ENCODE measurements around the gene R3HCC1L. TPM values are rescaled to one million over a fixed set of nuclear protein-coding genes. Genes with fewer than 3 reads are reported as not detected.
A peak's percentile ranks its signal among the peaks of the same experiment; 100 is the strongest.

Gene R3HCC1L
- total and polyA plus RNA-seq, 4 experiments from 2014 or later: 7.0 to 30.4 (median 20.5) TPM

DNA sequence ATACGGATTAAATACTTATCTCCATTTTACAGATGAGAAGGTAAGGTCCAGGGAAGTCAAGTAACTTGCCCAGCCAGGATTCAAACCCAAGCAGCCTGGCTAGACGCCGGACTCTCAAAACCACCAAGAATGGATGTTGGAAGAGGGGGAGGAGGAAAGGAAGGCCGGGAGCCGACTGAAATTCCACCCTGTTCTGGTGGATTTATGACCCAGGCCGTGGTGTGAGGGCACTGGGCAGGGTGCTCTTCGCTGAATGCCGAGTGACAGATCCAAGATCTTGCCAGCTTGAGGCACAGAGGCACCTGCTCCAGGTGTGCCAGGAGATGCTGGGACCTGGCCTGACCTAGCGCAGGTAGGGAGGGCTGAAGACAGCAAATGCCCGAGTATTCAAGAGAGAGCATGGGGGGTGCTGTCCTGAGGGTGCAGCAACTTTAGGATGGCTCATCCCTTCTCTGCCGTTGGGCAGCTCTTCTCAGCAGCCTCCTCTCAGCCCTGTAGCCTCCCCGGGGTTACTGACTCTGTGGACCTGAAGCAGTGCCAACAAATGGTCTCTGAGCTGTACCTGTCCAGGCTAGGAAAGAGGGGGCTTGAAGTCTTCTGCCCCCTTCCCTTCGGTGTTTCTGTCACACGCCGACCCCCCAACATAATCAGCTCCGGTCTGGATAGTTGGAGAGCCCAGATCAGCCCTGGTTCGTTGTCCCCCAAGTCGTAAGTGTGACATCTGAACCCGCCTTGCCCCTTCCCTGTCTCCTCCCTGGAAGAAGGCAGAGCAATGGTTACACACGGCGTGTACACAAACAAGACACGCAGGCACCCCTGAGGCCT is 132.8 kb downstream of the R3HCC1L start:
- intact Hi-C loops (cut with micrococcal nuclease): no loop called here
- Histone ChIP-seq H3K27ac (ENCODE audit: low read depth, low read length) (no peak overlapping the region), H3K36me3 (ENCODE audit: insufficient read depth, low read length) (no peaks in the 10 kb centered on the region), H3K9me3 (ENCODE audit: control insufficient read depth in 1 of 2, low read length in 2 of 2) (no peaks in the 10 kb centered on the region), H3K4me1 (ENCODE audit: insufficient read depth, low read length) (no peaks in the 10 kb centered on the region), H3K4me3 (ENCODE audit: low read length in 2 of 2) (no peak overlapping the region), H3K27me3 (ENCODE audit: insufficient read depth, low read length) (peaks cover 12% of the 10 kb centered on the region)
- peaks cover 0 to 8% (median 3%) of the 10 kb centered on the region in 4 donors for H3K4me1 Mint-ChIP-seq
- ChIA-PET POLR2A (ENCODE audit: partially characterized antibody) (interaction anchor here (0.8 kb wide), 1 partner anchor 8 kb away, joined by 3 read pairs; no protein-coding TSS in a partner anchor), CTCF (ENCODE audit: partially characterized antibody) (no interaction called here)
- peaks cover 0 to 3% of the 10 kb centered on the region in 2 donors for H3K36me3 Mint-ChIP-seq
- DNase-seq: no peak
- peak overlapping the region in 2 of 7 donors; percentile 43 to 87 for H3K27ac Mint-ChIP-seq
- peaks cover 33 to 35% of the 10 kb centered on the region in 2 donors for H3K27me3 Mint-ChIP-seq
- H3K4me3 Mint-ChIP-seq: peak overlapping the region; percentile 52 to 74 (median 70)
- peaks cover 0 to 1% (median 0%) of the 10 kb centered on the region in 8 donors for H3K9me3 Mint-ChIP-seq

DNA sequence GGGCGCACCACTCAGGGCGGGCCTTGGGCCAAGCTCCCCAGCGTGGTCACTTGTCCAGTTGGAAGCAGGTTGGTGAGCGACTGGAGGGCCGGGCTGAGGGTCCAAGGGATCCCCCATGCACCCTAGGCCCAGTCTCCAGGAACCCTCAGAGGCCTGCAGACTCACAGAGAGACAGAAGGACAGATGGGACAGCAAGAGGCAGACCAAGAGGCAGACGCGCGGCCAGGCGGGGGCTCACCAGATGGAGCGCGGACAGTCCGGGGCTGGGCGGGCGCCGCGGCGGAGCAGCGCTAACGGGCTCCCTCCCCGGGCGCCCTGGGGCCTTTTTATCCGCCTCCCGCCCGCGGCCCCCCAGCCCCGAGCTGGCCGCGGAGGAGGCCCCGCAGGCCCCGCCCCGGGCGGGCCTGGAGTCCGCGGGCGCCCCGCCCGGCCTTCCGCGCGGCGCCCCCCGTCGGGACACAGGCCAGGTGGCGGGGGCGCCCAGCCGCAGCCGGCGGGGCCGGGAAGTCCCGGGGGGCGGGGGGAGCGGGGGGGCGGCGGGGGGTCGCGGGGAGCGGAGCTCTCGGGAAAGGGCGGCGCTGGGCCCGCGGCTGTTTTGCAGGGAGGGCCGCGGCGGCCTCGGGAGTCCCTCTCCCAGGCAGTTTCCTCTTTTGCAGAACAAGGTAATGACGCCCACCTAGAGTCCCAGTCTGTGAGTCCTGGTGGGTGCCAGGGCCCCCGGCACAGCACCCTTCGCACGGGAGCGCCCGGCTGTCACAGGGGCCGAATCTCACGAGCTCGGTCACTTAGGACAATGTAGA is 133.6 kb downstream of the R3HCC1L start, which contains the start of gene LOXL4:
Gene LOXL4 (minus strand): TSS at position 301 of the 800 bp plus-strand sequence. CDS start 5,175 bp downstream, outside the sequence.
- peak within 1 kb of the TSS; percentile 58 to 79 (median 74) for H3K4me3 Mint-ChIP-seq
- ChIA-PET POLR2A (ENCODE audit: partially characterized antibody) (interaction anchor here (0.8 kb wide), 1 partner anchor 8 kb away, joined by 3 read pairs; no protein-coding TSS in a partner anchor), CTCF (ENCODE audit: partially characterized antibody) (interaction anchor here (1.1 kb wide), 1 partner anchor 9 kb away, joined by 3 read pairs; no protein-coding TSS in a partner anchor)
- H3K36me3 Mint-ChIP-seq: peaks cover 0 to 3% of the 10 kb centered on the region in 2 donors
- Histone ChIP-seq H3K4me1 (ENCODE audit: insufficient read depth, low read length) (no peaks in the 10 kb centered on the region), H3K4me3 (ENCODE audit: low read length in 2 of 2) (no peak within 1 kb of the TSS), H3K9me3 (ENCODE audit: control insufficient read depth in 1 of 2, low read length in 2 of 2) (no peaks in the 10 kb centered on the region), H3K36me3 (ENCODE audit: insufficient read depth, low read length) (no peaks in the 10 kb centered on the region), H3K27me3 (ENCODE audit: insufficient read depth, low read length) (peaks cover 12% of the 10 kb centered on the region), H3K27ac (ENCODE audit: low read depth, low read length) (no peak within 1 kb of the TSS)
- H3K9me3 Mint-ChIP-seq: peaks cover 0 to 1% (median 0%) of the 10 kb centered on the region in 8 donors
- H3K27me3 Mint-ChIP-seq: peaks cover 35 to 36% of the 10 kb centered on the region in 2 donors
- DNase-seq: no peak
- H3K4me1 Mint-ChIP-seq: peaks cover 0 to 8% (median 3%) of the 10 kb centered on the region in 4 donors
- intact Hi-C loops (cut with micrococcal nuclease): no loop called here
- peak within 1 kb of the TSS in 3 of 7 donors; percentile 9 to 87 (median 43) for H3K27ac Mint-ChIP-seq

DNA sequence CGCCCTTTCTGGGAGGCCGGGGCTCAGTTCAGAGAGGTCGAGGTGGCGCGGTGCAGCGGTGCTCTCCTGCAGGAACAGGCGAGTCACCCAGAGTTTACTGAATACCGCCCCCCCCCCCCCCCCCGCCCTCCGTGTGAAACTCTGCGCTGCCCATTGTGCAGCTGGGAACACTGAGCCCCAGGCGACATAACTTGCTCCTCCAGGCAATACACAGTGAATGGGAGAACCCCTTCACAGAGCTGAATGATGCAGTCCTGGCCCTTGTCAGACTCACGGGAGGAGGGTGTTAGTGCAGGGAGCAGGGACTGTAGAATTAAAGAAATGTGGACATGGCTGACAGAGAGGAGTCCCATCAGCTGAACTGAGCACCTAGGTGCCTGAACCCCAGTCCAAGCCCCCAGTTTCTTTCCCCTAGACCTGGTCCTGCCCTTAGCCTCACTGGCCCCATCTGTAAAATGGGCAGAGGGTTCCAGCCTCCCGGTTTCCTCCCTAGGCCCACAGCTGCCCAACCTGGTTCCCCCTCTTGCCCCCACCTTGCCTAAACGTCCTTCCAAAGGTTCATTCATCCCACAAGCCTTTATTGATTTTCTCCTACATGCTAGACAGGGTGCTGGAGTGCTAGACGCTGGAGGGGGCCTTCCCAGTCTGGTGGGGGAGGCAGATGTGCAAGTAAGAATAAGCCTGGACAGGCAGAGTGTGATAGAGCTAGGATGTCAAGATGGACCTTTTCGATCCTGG is 134.4 kb downstream of the R3HCC1L start:
- POLR2A ChIA-PET (ENCODE audit: partially characterized antibody): interaction anchor here (0.6 kb wide), 1 partner anchor 17 kb away, joined by 3 read pairs; no protein-coding TSS in a partner anchor
- intact Hi-C loops (cut with micrococcal nuclease): no loop called here

GRCh38 chr10:98269435-98269912 is 135.0 kb downstream of the R3HCC1L start:
- H3K4me3 Mint-ChIP-seq: peak overlapping the region in 2 of 8 donors; percentile 31 to 75
- Histone ChIP-seq H3K9me3 (ENCODE audit: control insufficient read depth in 1 of 2, low read length in 2 of 2) (no peaks in the 10 kb centered on the region), H3K4me1 (ENCODE audit: insufficient read depth, low read length) (no peaks in the 10 kb centered on the region), H3K36me3 (ENCODE audit: insufficient read depth, low read length) (no peaks in the 10 kb centered on the region), H3K27me3 (ENCODE audit: insufficient read depth, low read length) (peaks cover 12% of the 10 kb centered on the region), H3K27ac (ENCODE audit: low read depth, low read length) (no peak overlapping the region), H3K4me3 (ENCODE audit: low read length in 2 of 2) (no peak overlapping the region)
- H3K9me3 Mint-ChIP-seq: no peaks in the 10 kb centered on the region
- ChIA-PET POLR2A (ENCODE audit: partially characterized antibody) (no interaction called here), CTCF (ENCODE audit: partially characterized antibody) (no interaction called here)
- DNase-seq: no peak
- H3K4me1 Mint-ChIP-seq: peaks cover 0 to 8% (median 3%) of the 10 kb centered on the region in 4 donors
- H3K27me3 Mint-ChIP-seq: peaks cover 38 to 39% of the 10 kb centered on the region in 2 donors
- H3K36me3 Mint-ChIP-seq: peaks cover 0 to 3% of the 10 kb centered on the region in 2 donors
- intact Hi-C loops (cut with micrococcal nuclease): no loop called here
- H3K27ac Mint-ChIP-seq: peak overlapping the region in 1 of 7 donors; percentile 55

More for the DNA sequence above, 134.4 kb downstream of the R3HCC1L start:
- peaks cover 0 to 1% (median 0%) of the 10 kb centered on the region in 8 donors for H3K9me3 Mint-ChIP-seq
- Histone ChIP-seq H3K9me3 (ENCODE audit: control insufficient read depth in 1 of 2, low read length in 2 of 2) (no peaks in the 10 kb centered on the region), H3K27ac (ENCODE audit: low read depth, low read length) (no peak overlapping the region), H3K27me3 (ENCODE audit: insufficient read depth, low read length) (peaks cover 12% of the 10 kb centered on the region), H3K4me1 (ENCODE audit: insufficient read depth, low read length) (no peaks in the 10 kb centered on the region), H3K4me3 (ENCODE audit: low read length in 2 of 2) (no peak overlapping the region), H3K36me3 (ENCODE audit: insufficient read depth, low read length) (no peaks in the 10 kb centered on the region)
- peaks cover 0 to 3% of the 10 kb centered on the region in 2 donors for H3K36me3 Mint-ChIP-seq
- H3K27ac Mint-ChIP-seq: no peak overlapping the region
- peaks cover 36 to 39% of the 10 kb centered on the region in 2 donors for H3K27me3 Mint-ChIP-seq
- DNase-seq: no peak
- peaks cover 0 to 8% (median 3%) of the 10 kb centered on the region in 4 donors for H3K4me1 Mint-ChIP-seq
- CTCF ChIA-PET (ENCODE audit: partially characterized antibody): interaction anchor here (1.1 kb wide), 1 partner anchor 10 kb away, joined by 3 read pairs; no protein-coding TSS in a partner anchor
- H3K4me3 Mint-ChIP-seq: peak overlapping the region; percentile 50 to 79 (median 66)

GRCh38 chr10:98270073-98270740 is 135.8 kb downstream of the R3HCC1L start:
- Mint-ChIP-seq H3K9me3 (no peaks in the 10 kb centered on the region), H3K36me3 (peaks cover 0 to 3% of the 10 kb centered on the region in 2 donors), H3K27ac (no peak overlapping the region), H3K27me3 (peaks cover 38 to 39% of the 10 kb centered on the region in 2 donors), H3K4me1 (peaks cover 0 to 8% (median 3%) of the 10 kb centered on the region in 4 donors), H3K4me3 (peak overlapping the region in 1 of 8 donors; percentile 31)
- peaks cover 12% of the 10 kb centered on the region for H3K27me3 ChIP-seq (ENCODE audit: insufficient read depth, low read length)
- CTCF ChIA-PET (ENCODE audit: partially characterized antibody): no interaction called here
- no peaks in the 10 kb centered on the region for H3K9me3 ChIP-seq (ENCODE audit: control insufficient read depth in 1 of 2, low read length in 2 of 2)
- H3K4me3 ChIP-seq (ENCODE audit: low read length in 2 of 2): no peak overlapping the region
- intact Hi-C loops (cut with micrococcal nuclease): no loop called here
- no peaks in the 10 kb centered on the region for H3K4me1 ChIP-seq (ENCODE audit: insufficient read depth, low read length)
- no peak overlapping the region for H3K27ac ChIP-seq (ENCODE audit: low read depth, low read length)
- no peak for DNase-seq
- POLR2A ChIA-PET (ENCODE audit: partially characterized antibody): no interaction called here
- no peaks in the 10 kb centered on the region for H3K36me3 ChIP-seq (ENCODE audit: insufficient read depth, low read length)

DNA sequence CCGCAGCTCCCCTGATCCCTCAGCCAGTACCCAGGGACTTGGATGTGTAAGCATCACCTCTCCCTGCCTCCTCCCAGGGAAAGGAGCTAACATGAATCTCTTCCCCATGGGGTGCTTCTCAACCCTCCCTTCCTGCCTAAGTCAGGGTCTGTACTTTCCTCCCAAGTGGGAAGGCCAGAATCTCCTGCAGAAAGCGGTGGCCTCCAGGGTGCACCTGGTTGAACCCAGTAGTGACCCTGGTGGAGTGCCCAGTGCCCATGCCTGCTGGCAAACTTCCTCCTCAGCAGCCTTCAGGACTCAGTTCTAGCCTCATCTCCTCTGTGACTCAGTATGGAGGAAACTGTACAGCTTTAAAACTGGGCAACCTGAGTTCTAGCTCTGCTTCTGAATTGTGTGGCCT is 136.3 kb downstream of the R3HCC1L start:
- ChIA-PET POLR2A (ENCODE audit: partially characterized antibody) (no interaction called here), CTCF (ENCODE audit: partially characterized antibody) (no interaction called here)
- peaks cover 0 to 8% (median 3%) of the 10 kb centered on the region in 4 donors for H3K4me1 Mint-ChIP-seq
- no peak overlapping the region for H3K27ac ChIP-seq (ENCODE audit: low read depth, low read length)
- no peak overlapping the region for H3K4me3 Mint-ChIP-seq
- intact Hi-C loops (cut with micrococcal nuclease): no loop called here
- no peak for DNase-seq
- H3K9me3 ChIP-seq (ENCODE audit: control insufficient read depth in 1 of 2, low read length in 2 of 2): no peaks in the 10 kb centered on the region
- H3K9me3 Mint-ChIP-seq: peaks cover 0 to 3% (median 0%) of the 10 kb centered on the region in 8 donors
- H3K27me3 ChIP-seq (ENCODE audit: insufficient read depth, low read length): peaks cover 12% of the 10 kb centered on the region
- H3K36me3 Mint-ChIP-seq: peaks cover 0 to 3% of the 10 kb centered on the region in 2 donors
- H3K4me1 ChIP-seq (ENCODE audit: insufficient read depth, low read length): no peaks in the 10 kb centered on the region
- H3K27ac Mint-ChIP-seq: no peak overlapping the region
- no peak overlapping the region for H3K4me3 ChIP-seq (ENCODE audit: low read length in 2 of 2)
- no peaks in the 10 kb centered on the region for H3K36me3 ChIP-seq (ENCODE audit: insufficient read depth, low read length)
- H3K27me3 Mint-ChIP-seq: peaks cover 37 to 39% of the 10 kb centered on the region in 2 donors

Measured in CD4-positive, alpha-beta memory T cell (primary cell).